ENCODE data around the gene ZNF277. TPM values are rescaled to one million over a fixed set of nuclear protein-coding genes. Genes with fewer than 3 reads are reported as not detected.

Gene ZNF277
- total RNA-seq, 3 donors from 2014 or later = 30.8 to 38.3 (median 34.2) TPM

DNA sequence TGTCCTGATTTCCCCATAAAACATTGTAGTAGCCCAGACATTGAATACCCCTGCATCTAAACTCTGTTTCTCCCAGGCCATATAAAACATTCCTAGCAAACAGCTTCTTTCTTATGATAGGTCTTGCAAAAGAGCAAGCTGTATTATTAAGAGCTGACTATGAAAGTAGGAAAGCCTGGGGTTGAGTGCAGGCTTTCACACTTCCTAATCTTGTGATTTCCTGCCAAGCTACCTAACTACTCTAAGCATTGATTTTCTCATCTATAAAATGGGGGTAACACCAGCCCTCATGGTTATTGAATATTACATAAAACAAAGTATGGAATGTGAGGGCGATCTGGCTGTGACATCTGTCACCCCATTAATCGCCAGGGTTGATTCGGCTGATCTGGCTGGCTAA lies 81.8 kb downstream of the ZNF277 start:
- no peaks in the 10 kb centered on the region for H3K27me3 ChIP-seq
- intact Hi-C loops (cut with DNase I; ENCODE audit: low total_unique reads) = no loop called here
- H3K9me3 ChIP-seq = no peaks in the 10 kb centered on the region
- no peaks in the 10 kb centered on the region for H3K36me3 ChIP-seq
- H3K4me1 ChIP-seq = no peaks in the 10 kb centered on the region
- no peak overlapping the region for H3K4me3 ChIP-seq
- no peak overlapping the region for H3K27ac ChIP-seq
- TF ChIP-seq, protein P1, sequence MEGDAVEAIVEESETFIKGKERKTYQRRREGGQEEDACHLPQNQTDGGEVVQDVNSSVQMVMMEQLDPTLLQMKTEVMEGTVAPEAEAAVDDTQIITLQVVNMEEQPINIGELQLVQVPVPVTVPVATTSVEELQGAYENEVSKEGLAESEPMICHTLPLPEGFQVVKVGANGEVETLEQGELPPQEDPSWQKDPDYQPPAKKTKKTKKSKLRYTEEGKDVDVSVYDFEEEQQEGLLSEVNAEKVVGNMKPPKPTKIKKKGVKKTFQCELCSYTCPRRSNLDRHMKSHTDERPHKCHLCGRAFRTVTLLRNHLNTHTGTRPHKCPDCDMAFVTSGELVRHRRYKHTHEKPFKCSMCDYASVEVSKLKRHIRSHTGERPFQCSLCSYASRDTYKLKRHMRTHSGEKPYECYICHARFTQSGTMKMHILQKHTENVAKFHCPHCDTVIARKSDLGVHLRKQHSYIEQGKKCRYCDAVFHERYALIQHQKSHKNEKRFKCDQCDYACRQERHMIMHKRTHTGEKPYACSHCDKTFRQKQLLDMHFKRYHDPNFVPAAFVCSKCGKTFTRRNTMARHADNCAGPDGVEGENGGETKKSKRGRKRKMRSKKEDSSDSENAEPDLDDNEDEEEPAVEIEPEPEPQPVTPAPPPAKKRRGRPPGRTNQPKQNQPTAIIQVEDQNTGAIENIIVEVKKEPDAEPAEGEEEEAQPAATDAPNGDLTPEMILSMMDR (IDR thresholded peaks at IDR 0.05) = no peak
- no peak for TF ChIP-seq POLR2AphosphoS5 (IDR thresholded peaks at IDR 0.05)
- TF ChIP-seq POLR2A (IDR thresholded peaks at IDR 0.05) = no peak
- no peak for DNase-seq (ENCODE audit: low spot score in 2 of 2)

DNA sequence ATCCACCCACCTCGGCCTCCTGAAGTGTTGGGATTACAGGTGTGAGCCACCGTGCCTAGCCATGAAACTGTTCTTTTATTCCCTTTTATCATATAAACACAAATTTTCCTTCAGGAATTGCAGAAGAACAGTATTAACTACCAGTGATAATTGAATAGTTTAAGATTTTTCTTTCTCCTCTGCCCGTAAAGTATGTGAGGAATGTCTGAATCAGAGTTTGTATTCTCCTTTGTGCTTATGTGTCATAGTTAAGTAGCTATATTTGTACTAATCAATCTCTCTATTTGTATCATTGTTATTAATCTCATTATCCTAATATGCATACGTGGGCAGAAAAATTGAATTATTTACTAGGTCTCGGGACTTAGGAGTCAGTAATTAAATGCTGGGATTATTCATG lies 83.6 kb downstream of the ZNF277 start:
- Histone ChIP-seq H3K27me3 (no peaks in the 10 kb centered on the region), H3K9me3 (no peaks in the 10 kb centered on the region), H3K27ac (no peak overlapping the region), H3K4me3 (no peak overlapping the region), H3K36me3 (no peaks in the 10 kb centered on the region), H3K4me1 (no peaks in the 10 kb centered on the region)
- intact Hi-C loops (cut with DNase I; ENCODE audit: low total_unique reads) = loop anchor here (10.0 kb wide), 1 partner anchor 1855 kb away; no protein-coding TSS in a partner anchor
- TF ChIP-seq, protein P1 (IDR thresholded peaks at IDR 0.05) = no peak
- TF ChIP-seq POLR2AphosphoS5 (IDR thresholded peaks at IDR 0.05) = no peak
- no peak for TF ChIP-seq POLR2A (IDR thresholded peaks at IDR 0.05)
- DNase-seq (ENCODE audit: low spot score in 2 of 2) = no peak

DNA sequence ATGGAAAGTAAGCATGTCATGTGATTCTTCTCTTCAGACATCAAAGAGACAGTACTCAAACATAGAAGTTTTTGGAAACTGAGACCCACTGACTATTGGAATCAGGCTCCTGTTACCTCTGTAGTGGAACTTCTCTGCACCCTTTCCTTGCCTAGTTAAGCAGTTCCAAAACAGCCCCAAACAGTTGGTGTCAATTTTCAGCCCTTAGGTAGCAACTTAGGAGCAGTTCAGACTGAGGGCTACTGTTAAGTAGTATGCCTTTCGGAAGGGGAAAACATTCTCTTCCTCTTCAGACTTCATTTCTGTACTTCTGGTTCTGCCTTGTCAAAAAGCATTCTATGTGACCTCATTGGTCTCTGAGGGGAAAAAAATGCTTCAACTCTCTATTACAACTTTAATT lies 85.7 kb downstream of the ZNF277 start:
- intact Hi-C loops (cut with DNase I; ENCODE audit: low total_unique reads) = loop anchor here (10.0 kb wide), 1 partner anchor 1853 kb away; no protein-coding TSS in a partner anchor

DNA sequence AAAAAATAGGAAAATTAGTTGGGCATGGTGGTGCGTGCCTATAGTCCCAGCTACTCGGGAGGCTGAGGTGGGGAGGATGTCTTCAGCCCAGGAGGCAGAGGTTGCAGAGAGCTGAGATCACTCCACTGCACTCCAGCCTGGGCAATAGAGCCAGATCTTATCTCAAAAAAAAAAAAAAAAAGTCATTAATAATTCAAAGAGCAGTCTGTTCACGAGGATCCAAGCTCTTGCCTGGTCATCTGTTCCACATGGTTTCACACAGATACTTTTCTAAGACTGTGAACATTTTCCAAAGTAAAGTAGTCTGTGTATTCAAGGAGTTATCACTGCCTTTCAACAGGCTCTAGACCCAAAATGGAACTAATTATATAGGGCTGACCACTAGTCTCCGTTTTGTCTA lies 86.9 kb downstream of the ZNF277 start:
- H3K27ac ChIP-seq = no peak overlapping the region
- no peak for DNase-seq (ENCODE audit: low spot score in 2 of 2)
- TF ChIP-seq, protein P1 (IDR thresholded peaks at IDR 0.05) = no peak
- TF ChIP-seq POLR2AphosphoS5 (IDR thresholded peaks at IDR 0.05) = no peak
- TF ChIP-seq POLR2A (IDR thresholded peaks at IDR 0.05) = no peak
- no peaks in the 10 kb centered on the region for H3K36me3 ChIP-seq
- intact Hi-C loops (cut with DNase I; ENCODE audit: low total_unique reads) = loop anchor here (10.0 kb wide), 1 partner anchor 1851 kb away; no protein-coding TSS in a partner anchor
- no peaks in the 10 kb centered on the region for H3K4me1 ChIP-seq
- no peaks in the 10 kb centered on the region for H3K27me3 ChIP-seq
- no peaks in the 10 kb centered on the region for H3K9me3 ChIP-seq
- H3K4me3 ChIP-seq = no peak overlapping the region

More for the DNA sequence above, 85.7 kb downstream of the ZNF277 start:
- Histone ChIP-seq H3K9me3 (no peaks in the 10 kb centered on the region), H3K4me1 (no peaks in the 10 kb centered on the region), H3K36me3 (no peaks in the 10 kb centered on the region), H3K4me3 (no peak overlapping the region), H3K27ac (no peak overlapping the region), H3K27me3 (no peaks in the 10 kb centered on the region)
- TF ChIP-seq POLR2AphosphoS5 (IDR thresholded peaks at IDR 0.05) (no peak), POLR2A (IDR thresholded peaks at IDR 0.05) (no peak)
- TF ChIP-seq, protein P1 (IDR thresholded peaks at IDR 0.05) = no peak
- DNase-seq (ENCODE audit: low spot score in 2 of 2) = no peak

DNA sequence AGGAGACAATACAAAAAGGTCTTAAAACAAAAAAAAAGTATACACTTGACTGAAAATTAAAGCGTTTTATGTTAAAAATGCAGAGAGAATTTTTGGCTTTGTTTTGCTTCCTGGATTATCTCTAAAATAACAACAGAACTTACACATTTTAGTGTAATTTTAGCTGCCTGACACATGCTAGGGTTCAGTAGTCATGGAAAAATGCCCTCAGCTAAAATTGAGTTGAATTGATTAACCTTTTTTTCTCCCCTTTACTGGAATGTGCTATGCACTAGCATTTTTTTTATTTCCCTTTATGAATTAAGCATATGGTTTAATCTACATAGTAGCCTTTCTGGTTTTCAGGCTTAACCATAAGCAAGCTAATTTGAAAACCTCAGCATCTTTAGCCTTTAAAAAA lies 89.9 kb downstream of the ZNF277 start:
- intact Hi-C loops (cut with DNase I; ENCODE audit: low total_unique reads) = loop anchor here (10.0 kb wide), 1 partner anchor 1848 kb away; no protein-coding TSS in a partner anchor

More for the DNA sequence above, 89.9 kb downstream of the ZNF277 start:
- TF ChIP-seq, protein P1 (IDR thresholded peaks at IDR 0.05) = no peak
- Histone ChIP-seq H3K36me3 (no peaks in the 10 kb centered on the region), H3K9me3 (no peaks in the 10 kb centered on the region), H3K27ac (no peak overlapping the region), H3K4me1 (no peaks in the 10 kb centered on the region), H3K4me3 (no peak overlapping the region), H3K27me3 (no peaks in the 10 kb centered on the region)
- DNase-seq (ENCODE audit: low spot score in 2 of 2) = no peak
